GM18907 (cell line): ENCODE measurements around the gene TMEM45B.
A peak's percentile ranks its signal among the peaks of the same experiment; 100 is the strongest.
"Not testable (repeated sequence)": the region's sequence is repeated elsewhere in the genome, so short reads cannot be mapped to it uniquely, and the experiment has no call there.

ENCODE experiments used
- ATAC-seq: cut with Tn5 transposase; IDR thresholded peaks from one replicate; pipeline ENCODE4 v1.9.1; 2021; ENCODE audit warnings: mild to moderate bottlenecking, moderate library complexity; ENCODE audit not compliant: unreplicated experiment

The TMEM45B gene

GRCh38 chr11:129849447-129850130 lies 33.9 kb downstream of the TMEM45B start:
- no peak for ATAC-seq

DNA sequence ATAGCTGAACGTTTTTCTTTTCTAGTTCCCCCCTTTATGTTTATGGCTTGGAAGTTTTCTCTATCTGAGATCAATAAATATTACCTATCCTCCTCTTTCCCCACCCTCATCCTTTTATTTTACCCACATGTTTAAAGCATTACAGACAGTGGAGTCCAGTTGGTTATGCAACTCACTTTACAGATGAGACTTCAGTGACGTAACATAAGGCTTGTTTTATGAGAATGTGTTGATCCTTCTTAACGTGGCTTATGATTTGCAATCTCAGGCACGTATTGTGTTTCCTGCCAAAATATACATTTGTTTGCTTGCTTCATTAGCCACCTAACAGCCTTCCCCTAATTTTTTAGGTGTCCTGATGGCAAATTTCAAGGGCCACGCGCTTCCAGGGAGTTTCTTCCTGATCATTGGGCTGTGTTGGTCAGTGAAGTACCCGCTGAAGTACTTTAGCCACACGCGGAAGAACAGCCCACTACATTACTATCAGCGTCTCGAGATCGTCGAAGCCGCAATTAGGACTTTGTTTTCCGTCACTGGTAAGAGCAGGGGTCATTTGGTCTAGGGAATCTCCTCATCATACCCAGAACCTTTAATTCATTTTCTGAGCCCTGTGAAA lies 36.6 kb downstream of the TMEM45B start:
- ATAC-seq, result no peak

- ATAC-seq, result no peak
Observed at GRCh38 chr11:129853518-129854231, 38.0 kb downstream of the TMEM45B start.

DNA sequence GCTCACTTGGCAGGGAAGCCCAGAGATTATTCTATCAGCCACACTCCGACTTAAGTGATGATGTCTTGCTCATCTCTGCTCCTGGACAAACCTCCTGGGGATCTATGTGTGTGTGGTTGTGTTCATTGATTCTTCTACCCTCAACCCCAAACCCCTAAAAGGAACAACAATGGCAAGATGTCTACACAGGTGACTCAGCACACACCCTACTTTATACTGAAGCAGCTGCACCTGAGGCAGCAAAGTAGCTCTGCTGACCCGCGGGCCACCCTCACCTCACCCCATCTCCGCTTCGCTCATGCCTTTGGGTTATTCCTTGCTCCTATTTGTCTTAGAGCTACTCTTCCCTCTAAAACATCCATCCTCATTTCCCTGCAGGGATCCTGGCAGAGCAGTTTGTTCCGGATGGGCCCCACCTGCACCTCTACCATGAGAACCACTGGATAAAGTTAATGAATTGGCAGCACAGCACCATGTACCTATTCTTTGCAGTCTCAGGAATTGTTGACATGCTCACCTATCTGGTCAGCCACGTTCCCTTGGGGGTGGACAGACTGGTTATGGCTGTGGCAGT lies 38.7 kb downstream of the TMEM45B start:
- no peak for ATAC-seq

GRCh38 chr11:129855086-129855485 lies 39.4 kb downstream of the TMEM45B start:
- no peak for ATAC-seq

DNA sequence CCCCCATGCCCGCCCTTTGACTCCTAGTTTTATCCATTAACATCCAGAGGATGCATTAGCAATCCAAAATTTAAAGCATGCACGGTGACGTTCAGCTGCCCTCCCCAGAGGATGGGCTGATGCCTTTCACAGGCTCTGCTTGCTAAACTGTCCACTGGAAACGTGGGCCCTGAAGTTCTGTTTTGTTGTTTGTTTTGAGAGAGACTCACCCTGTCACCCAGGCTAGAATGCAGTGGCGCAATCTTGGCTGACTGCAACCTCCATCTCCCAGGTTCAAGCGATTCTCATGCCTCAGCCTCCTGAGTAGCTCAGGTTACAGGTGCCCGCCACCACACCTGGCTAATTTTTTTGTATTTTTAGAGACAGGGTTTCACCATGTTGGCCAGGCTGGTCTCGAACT lies 40.4 kb downstream of the TMEM45B start:
- no peak for ATAC-seq

- ATAC-seq, result no peak
Observed at GRCh38 chr11:129861702-129862522, 46.3 kb downstream of the TMEM45B start.

- no peak for ATAC-seq
Observed at GRCh38 chr11:129864811-129865210, 49.2 kb downstream of the TMEM45B start.

DNA sequence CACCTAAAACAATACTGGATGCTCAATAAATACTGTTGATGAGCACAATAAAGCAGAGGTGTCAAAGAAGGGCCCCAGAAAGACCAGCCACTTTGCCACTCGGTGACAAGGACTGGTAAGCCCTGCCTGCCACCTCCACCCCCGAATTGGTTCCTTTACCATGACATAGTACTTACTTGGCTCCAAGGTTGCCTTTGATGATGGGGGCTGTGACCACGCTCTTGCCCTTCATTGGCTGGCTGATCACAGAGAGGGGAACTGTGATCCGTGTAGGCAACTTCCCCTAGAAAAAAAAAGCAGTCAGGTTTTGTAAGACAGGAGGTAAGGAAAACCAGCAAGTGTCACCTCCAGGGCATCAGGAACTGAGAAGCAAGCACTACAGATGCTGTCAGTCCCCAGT lies 50.1 kb downstream of the TMEM45B start:
- no peak for ATAC-seq

DNA sequence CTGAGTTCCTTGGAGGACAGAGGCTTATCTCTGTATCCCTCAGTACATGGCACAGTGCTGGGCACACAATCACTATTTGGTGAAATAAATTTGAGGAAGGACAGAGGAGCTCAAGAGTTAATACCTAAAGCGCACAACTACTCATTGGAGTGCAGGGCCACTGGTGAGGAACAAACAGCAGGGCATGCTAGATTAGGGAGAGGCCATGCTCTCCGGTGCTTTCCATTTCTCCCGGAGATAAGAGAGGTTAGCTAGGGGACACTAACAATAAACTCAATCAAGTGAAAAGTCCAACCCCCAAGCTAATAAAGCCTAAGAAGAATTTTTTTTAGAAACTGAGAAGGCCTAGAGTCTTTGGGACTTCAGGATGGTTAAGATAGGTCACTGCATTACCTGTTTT lies 50.7 kb downstream of the TMEM45B start:
- no peak for ATAC-seq

- ATAC-seq, result not testable (repeated sequence)
Observed at GRCh38 chr11:129868626-129869025, 53.0 kb downstream of the TMEM45B start.

DNA sequence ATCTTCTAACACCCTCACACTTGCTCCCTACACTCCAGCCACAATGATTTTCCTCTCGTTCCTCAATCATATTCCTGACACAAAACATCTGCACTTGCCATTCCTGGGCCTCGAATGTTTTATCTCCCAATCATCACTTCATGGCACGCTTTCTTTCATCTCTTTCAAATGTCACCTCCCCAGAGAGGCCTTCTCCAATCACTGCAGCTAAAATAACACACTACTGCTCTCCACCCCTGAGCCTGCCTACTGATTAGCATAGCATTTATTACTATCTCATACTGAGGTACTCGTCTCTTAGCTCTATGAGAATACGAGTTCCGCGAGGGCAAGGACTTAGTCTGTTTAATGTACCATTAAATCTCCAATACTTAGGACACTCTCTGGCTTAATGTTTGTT lies 56.3 kb downstream of the TMEM45B start:
- ATAC-seq, result no peak

DNA sequence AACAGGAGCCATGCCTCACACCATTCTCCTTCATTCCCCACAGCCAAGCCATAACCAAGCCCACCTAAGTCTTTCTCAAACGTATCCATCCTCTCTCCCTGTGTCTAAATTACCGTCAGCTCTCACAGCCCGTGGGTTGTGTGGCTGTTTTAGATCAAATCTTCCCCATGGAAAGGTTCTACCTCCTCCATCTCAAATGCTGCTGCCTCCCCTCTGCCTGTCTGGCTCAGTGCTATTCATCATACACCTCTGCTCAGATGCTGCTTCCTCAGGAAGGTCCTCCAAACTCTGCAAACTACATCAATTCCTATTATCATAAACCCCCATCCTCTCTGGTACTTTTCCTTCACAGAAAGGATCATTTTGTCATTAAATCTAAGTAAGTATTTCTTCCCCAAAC lies 64.7 kb downstream of the TMEM45B start:
- ATAC-seq, result no peak

DNA sequence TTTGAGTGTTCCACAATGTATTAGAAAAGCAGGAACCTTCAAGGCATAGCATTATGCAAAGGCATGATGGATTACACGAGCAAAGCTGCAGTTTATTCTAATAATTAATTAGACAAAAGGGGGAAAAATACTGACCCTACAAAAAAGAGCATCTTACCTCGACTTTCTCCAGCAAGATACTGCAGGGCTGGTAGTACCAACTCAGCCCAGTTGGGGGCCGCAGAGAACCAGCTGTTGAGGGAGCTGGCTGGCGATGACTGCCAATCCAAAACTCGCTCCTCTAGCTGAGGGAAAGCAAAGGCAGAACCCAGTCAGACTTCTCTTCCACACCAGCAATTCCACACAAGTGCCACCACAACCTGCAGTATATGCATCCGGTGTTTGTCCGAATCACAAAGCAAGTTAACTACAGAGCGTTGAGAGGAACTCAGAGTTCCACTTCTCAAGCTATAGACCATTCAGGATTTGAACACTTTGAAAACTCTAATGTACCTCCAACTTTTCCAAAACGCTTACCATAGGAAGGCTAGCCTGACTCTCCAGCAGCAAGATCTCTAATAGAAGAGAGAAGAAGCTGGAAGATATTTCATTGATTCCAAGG lies 66.0 kb downstream of the TMEM45B start:
- peak; percentile 63 for ATAC-seq

DNA sequence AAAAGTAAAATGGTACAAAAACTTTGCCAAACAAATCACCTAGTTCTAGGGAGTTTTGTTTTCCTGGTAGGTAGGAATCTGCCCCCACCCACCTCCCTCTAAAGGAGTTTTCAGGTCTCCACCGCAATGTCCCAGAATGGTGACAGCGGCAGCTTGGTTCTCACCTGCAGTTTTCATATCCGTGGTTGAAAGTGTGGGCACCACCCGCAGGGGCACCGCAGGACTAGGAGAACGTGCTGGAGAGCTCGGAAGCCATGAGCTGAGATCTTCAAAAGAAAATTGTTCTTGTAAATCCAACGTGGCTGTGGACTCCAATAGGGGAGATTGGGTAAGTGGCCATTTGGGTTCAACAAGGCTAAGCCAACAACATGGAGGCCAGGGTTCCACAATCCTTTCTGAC lies 68.9 kb downstream of the TMEM45B start:
- no peak for ATAC-seq

- ATAC-seq, result no peak
Observed at GRCh38 chr11:129885381-129885780, 69.7 kb downstream of the TMEM45B start.

DNA sequence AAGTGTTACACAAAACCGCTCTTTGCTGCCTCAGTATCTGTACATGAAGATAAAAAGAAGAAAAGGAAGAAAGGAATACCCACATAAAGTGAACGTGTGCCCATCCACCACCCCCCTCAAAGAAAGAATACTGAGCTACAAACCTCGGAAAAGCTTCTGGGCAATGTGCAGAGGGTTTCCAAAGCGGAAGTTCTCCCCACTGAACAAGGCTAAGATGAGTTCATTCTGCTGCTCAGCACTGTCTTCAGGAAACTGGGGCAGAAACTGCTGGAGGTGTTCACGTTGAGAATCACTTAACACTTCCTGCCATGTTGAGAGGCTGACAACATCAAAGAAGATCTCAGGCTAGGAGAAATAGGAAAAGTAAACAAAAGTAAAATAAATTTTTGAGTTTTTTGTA lies 72.8 kb downstream of the TMEM45B start:
- no peak for ATAC-seq

GRCh38 chr11:129894278-129895125 lies 78.9 kb downstream of the TMEM45B start:
- ATAC-seq, result no peak

DNA sequence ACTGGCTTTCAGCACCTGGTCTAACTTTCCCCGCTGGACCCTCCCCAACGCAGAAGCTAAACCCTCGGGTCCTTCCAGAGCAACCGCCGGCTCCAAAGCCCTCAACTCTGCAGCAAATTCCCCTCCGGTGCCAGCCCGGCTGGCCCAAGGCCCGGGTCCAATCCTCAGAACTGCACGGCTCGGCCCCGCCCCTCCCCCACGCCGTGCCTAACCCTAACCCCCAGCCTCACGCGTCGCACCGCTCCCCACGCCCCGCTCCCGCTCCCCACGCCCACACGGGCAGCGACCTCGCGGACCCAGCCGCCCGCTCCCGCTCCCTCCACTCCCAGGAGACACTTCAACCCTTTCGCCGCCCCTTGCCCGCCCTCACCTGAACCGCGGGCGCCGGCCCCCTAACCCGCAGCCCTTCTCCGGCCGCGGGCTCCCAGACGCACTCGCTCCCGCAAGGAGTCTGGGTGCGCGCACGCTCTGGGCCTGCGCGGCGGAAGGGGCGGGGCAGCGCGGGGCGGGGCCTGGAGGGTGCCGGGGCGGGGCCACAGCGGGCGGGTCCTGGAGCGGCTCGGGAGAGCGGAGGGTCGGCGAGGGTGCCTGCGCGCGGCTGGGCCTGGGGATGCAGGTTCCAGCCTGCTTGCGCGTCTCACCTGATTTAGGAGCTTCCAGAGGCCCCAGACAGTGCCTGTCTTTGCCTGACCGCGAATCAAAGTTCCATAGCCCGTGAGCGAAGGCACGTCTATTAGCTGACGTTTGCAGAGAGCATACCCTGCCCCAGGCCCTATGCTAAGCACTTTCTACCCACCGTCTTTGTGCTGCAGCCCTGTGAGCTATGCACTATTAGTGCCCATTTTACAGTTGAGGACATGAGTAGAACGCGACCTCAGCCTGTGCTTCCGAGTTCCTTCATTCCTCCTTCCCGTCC lies 79.7 kb downstream of the TMEM45B start, which contains the start of gene NFRKB:
TSS of gene NFRKB (minus strand) at position 453 of the 916 bp plus-strand sequence. CDS start 2,729 bp downstream, outside the sequence.
- ATAC-seq, result peak; percentile 95
